Esophagus squamous epithelium (tissue), 5 donors: ENCODE results near the gene HOXC9. TPM values are rescaled to one million over a fixed set of nuclear protein-coding genes. Genes with fewer than 3 reads are reported as not detected.

Experiments used
- DNase-seq: peaks from one replicate; lab custom pipeline; 2025; lab: John Stamatoyannopoulos, UW
- H3K27ac ChIP-seq, 4 donors: fragments of 200-600 bp; sonication (generic); one replicate each; pipeline ENCODE4 v1.5.1; 2016 to 2019; ENCODE audit warnings: mild to moderate bottlenecking in 1 of 4
- H3K27me3 ChIP-seq, 4 donors: fragments of 200-600 bp; sonication (generic); 1 replicate in 3 of 4; 2 replicates in 1 of 4; pipeline versions ENCODE4 v1.5.1 to v1.6.0; 2017 to 2021; ENCODE audit warnings: antibody characterized with exemption in 1 of 4
- H3K36me3 ChIP-seq, 3 donors: fragments of 200-600 bp; sonication (generic); one replicate each; pipeline ENCODE4 v1.5.1; 2016 to 2019
- H3K4me1 ChIP-seq, 3 donors: fragments of 200-600 bp; sonication (generic); one replicate each; pipeline ENCODE4 v1.5.1; 2017 to 2019
- H3K4me3 ChIP-seq, 4 donors: fragments of 200-600 bp; sonication (generic); 1 replicate in 3 of 4; 2 replicates in 1 of 4; pipeline ENCODE4 v1.5.1; 2016 to 2019; ENCODE audit warnings: mild to moderate bottlenecking in 2 of 4, moderate library complexity in 1 of 4
- H3K9me3 ChIP-seq, 3 donors: fragments of 200-600 bp; sonication (generic); one replicate each; pipeline ENCODE4 v1.5.1; 2016 to 2019
- CTCF ChIP-seq, 6 experiments: fragments of 450-650 bp in 4 of 6; fragments of 200-600 bp in 2 of 6; sonication (generic) in 2 of 6; IDR thresholded peaks; one replicate each; pipeline ENCODE4 v1.5.1; 2016 to 2019; ENCODE audit warnings: antibody characterized with exemption in 6 of 6, mild to moderate bottlenecking in 4 of 6, moderate library complexity in 4 of 6
- POLR2A ChIP-seq, 4 donors: fragments of 450-650 bp; IDR thresholded peaks; one replicate each; pipeline ENCODE4 v1.6.1; 2017; ENCODE audit warnings: antibody characterized with exemption in 4 of 4, mild to moderate bottlenecking in 4 of 4, moderate library complexity in 3 of 4
- WGBS, 2 donors: methylation state at CpG; one replicate each; pipeline ENCODE4 v1.1.5; 2018; 5-methylcytosine and 5-hydroxymethylcytosine counted together
- intact Hi-C: fragments of 100-400 bp; cut with DNase I; formaldehyde crosslinking; loops from one replicate; pipeline ENCODE4 v1.15.0; 2022
- total RNA-seq, 4 donors: library from RNA; depleted of rRNA; stranded (reverse); fragments of >200 nt; gene quantifications; one replicate each; pipeline ENCODE4 v1.1.0, GENCODE V29; 2016
- donor health status: DM: yes; HTN: yes; CAD: no.

The HOXC9 gene
- total RNA-seq, 4 donors from 2014 or later, result 1.5 TPM; not detected in 3

- no peak for DNase-seq
- Histone ChIP-seq H3K4me1 (peaks cover 16 to 90% (median 26%) of the 10 kb centered on the region in 3 donors), H3K36me3 (no peaks in the 10 kb centered on the region), H3K27ac (peak overlapping the region; percentile 33 to 77 (median 60)), H3K4me3 (peak overlapping the region; percentile 33 to 71 (median 53)), H3K27me3 (peaks cover 0 to 97% (median 6%) of the 10 kb centered on the region in 4 donors), H3K9me3 (no peaks in the 10 kb centered on the region)
- intact Hi-C loops, result loop anchor here (5.0 kb wide), 1 partner anchor 158 kb away; no protein-coding TSS in a partner anchor
- 20 to 22% methylated on average over 15 to 20 of the region's 57 CpGs for WGBS, 2 donors
- TF ChIP-seq POLR2A (IDR thresholded peaks at IDR 0.05), result no peak
- TF ChIP-seq CTCF (IDR thresholded peaks at IDR 0.05), result no peak
These were observed 34.2 kb downstream of the HOXC9 start for GRCh38 chr12:54033980-54034784.

- H3K4me1 ChIP-seq, result peaks cover 16 to 90% (median 27%) of the 10 kb centered on the region in 3 donors
These were observed 34.9 kb downstream of the HOXC9 start for GRCh38 chr12:54034785-54035310.

GRCh38 chr12:54035568-54036264 is 35.8 kb downstream of the HOXC9 start:
- Histone ChIP-seq H3K4me1 (peaks cover 16 to 91% (median 27%) of the 10 kb centered on the region in 3 donors), H3K36me3 (no peaks in the 10 kb centered on the region), H3K27me3 (peaks cover 0 to 94% (median 5%) of the 10 kb centered on the region in 4 donors), H3K9me3 (no peaks in the 10 kb centered on the region), H3K27ac (peak overlapping the region in 1 of 4 donors; percentile 85), H3K4me3 (no peak overlapping the region)
- intact Hi-C loops, result no loop called here
- TF ChIP-seq CTCF (IDR thresholded peaks at IDR 0.05) (no peak), POLR2A (IDR thresholded peaks at IDR 0.05) (no peak)
- no peak for DNase-seq
- WGBS, 2 donors, result 48 to 52% methylated on average over 4 of the region's 6 CpGs

More at GRCh38 chr12:54034785-54035310, 34.9 kb downstream of the HOXC9 start:
- no peak for DNase-seq
- no peaks in the 10 kb centered on the region for H3K9me3 ChIP-seq
- 28 to 56% methylated on average over 8 to 18 of the region's 22 CpGs for WGBS, 2 donors
- TF ChIP-seq POLR2A (IDR thresholded peaks at IDR 0.05) (no peak), CTCF (IDR thresholded peaks at IDR 0.05) (no peak)
- intact Hi-C loops, result loop anchor here (5.0 kb wide), 1 partner anchor 157 kb away; no protein-coding TSS in a partner anchor
- H3K27me3 ChIP-seq, result peaks cover 0 to 97% (median 6%) of the 10 kb centered on the region in 4 donors
- H3K27ac ChIP-seq, result peak overlapping the region; percentile 25 to 77 (median 49)
- peak overlapping the region; percentile 33 to 71 (median 53) for H3K4me3 ChIP-seq
- no peaks in the 10 kb centered on the region for H3K36me3 ChIP-seq

- H3K27ac ChIP-seq, result peak overlapping the region in 3 of 4 donors; percentile 37 to 85 (median 49)
- H3K36me3 ChIP-seq, result no peaks in the 10 kb centered on the region
- H3K27me3 ChIP-seq, result peaks cover 0 to 90% (median 5%) of the 10 kb centered on the region in 4 donors
- TF ChIP-seq POLR2A (IDR thresholded peaks at IDR 0.05) (peak in 1 of 4 donors; percentile 28), CTCF (IDR thresholded peaks at IDR 0.05) (peak in 4 of 6 experiments; percentile 7 to 66 (median 54))
- intact Hi-C loops, result no loop called here
- peak overlapping the region in 3 of 4 donors; percentile 5 to 30 (median 29) for H3K4me3 ChIP-seq
- WGBS, 2 donors, result 33% methylated on average over 10 to 11 of the region's 14 CpGs
- no peak for DNase-seq
- peaks cover 16 to 94% (median 27%) of the 10 kb centered on the region in 3 donors for H3K4me1 ChIP-seq
- H3K9me3 ChIP-seq, result no peaks in the 10 kb centered on the region
These were observed 36.8 kb downstream of the HOXC9 start for GRCh38 chr12:54036620-54037359.
